GM18511 (cell line): ENCODE measurements around the gene TNIK.

Source experiments
- ATAC-seq: cut with Tn5 transposase; IDR thresholded peaks from one replicate; pipeline ENCODE4 v1.9.1; 2021; ENCODE audit warnings: mild to moderate bottlenecking, moderate library complexity; ENCODE audit not compliant: unreplicated experiment

Gene TNIK

DNA sequence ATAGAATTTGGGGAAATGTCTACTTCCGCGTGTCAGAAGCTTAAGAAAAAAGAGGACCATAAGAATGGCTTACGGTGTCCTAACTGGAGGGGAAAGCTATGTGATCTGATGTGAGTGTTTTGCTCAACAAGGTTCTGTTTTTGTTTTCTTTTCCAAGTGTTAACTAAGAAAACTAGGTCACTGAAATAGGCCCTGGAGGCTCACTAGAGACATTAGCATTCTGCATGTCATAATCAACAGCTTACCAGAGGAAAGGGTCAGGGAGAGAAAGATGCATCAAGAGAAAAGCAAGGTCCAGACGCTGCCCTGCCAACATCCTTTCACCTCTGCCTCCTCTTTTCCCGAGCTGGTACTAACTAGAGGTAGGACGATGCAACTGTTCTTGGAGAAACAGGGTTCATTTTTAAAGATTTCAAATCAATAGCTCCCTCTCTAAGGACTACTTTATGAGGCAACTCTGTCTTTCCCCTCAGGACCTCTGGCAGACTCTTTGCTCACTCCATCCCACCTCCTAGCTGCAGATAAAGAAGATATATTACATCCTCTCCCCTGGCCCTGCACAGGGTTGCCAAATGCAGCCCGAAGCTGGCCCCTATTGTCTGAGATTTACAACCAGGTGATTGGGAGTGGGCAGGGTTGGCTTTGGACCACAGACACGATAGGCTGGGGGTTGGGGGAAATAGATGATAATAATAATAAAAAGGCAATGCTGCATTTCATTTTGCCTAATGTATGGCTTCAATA lies 223.8 kb downstream of the TNIK start:
- no peak for ATAC-seq

DNA sequence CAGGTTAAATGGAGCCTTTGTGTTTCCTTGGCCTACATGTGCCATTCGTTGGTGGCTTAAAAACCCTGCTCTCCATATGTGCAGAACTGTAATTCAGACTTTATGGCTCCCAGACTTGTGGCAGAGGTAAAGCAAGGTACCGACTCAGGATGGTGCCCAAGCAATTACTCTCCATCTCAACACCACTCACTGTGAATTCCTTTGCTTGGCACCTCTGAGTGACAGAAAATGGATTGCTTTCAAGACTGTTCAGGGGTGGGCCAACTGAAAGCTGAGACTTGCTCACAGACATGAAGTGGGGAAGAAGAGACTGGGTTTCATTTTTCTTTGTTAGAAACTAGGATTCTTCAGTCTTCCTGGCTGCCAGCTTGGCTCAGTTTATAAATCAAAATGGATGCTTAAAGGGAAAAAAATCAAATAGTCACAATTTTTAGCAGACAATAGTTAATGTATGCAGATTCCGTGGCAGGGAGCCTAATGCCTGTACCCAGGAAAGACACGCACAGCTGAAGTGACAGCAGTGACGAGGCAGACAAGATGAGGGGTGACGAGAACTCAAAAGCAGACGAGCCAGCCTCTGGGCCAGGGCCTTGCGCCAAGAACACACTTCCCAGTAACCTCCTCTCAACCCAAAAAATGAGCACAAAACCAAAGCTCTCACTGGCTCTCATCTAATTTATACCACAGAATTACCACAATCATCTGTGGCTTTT lies 225.8 kb downstream of the TNIK start:
- no peak for ATAC-seq

DNA sequence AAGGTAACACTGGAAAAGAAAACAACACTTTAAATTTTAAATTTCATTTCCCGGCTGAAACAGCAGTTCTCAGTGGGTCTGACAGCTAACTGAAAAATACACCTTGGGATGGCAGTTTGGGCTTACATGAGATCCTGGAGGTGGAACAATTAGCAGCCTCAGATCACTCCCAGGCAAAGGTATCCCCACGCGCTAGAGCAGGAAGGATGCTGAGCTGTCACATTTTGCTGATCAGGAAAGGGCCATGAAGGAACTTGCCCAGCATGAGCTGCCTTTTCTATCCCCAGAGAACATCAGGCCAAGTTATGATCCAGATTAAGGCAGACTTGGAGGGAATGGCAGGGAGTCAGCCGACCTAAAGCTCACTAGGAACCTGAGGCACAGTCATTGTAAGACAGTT lies 228.8 kb downstream of the TNIK start:
- no peak for ATAC-seq

DNA sequence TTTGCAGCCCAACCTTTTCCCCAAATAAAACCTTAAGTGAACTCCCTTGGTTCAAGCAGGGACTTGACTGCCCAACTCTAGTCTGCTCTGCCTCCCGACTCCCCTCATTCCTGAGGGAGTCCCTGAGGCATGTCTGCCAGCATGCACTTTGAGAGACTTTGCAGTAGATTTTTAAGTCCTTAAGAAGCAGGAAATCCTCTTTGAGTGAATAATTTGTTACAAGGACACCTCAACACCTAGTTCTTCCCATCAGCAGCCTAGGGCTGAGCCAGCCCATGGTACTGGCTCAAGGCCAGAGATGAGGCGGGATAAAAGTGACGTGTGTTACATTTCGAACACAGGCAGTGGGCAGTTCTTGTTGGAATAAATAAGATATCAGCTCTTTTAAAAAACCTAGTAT lies 229.3 kb downstream of the TNIK start:
- no peak for ATAC-seq

DNA sequence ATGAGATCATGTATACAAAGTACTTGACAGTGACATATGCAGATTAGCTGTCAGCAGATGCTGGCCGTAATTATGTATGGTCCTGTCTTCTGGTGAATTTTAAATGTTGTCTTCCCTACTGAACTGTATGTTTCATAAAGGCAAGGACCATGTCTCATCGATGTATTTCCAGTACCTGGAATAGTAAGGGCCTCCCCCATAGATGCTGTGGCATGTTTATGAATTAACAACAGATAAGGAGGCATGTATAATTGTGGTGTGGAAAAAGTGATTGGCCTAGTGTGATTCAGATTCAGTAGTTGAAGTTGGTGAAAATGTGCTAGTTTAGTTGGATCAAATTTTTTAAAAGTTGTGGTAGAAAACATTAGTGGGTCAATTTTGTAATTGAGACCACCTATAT lies 231.0 kb downstream of the TNIK start:
- no peak for ATAC-seq

DNA sequence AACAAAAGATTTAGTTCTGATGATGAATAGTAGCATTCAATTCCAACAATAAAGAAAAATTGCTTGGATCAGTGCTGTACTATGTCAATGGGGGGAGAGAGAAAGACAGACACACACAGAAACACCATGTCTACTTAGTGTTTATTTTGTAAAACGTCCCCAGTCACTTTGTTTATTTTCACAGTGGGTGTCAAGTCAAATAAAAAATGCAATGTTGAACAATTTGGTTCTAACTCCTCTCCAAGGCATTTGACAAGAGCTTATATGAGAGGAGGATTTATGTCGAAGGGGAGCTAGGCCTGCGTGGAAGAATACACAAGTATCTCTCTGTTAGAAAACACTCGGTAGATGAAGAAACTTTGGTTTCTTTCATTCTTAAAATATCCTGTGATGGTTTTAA lies 232.0 kb downstream of the TNIK start:
- no peak for ATAC-seq

DNA sequence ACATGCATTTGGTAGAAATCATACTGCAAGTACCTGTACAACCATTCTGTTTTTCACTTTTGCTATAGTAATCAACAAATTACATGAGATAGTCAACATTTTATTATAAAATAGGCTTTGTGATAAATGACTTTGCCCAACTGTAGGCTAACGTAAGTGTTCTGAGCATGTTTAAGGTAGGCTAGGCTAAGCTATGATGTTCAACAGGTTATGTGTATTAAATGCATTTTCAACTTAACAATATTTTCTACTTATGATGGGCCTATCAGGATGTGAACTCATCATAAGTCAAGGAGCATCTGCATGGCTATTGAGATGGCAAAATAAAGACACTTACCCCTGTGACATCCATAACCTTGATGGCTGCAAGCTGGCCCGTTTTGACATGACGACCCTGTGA lies 232.4 kb downstream of the TNIK start:
- ATAC-seq: no peak

DNA sequence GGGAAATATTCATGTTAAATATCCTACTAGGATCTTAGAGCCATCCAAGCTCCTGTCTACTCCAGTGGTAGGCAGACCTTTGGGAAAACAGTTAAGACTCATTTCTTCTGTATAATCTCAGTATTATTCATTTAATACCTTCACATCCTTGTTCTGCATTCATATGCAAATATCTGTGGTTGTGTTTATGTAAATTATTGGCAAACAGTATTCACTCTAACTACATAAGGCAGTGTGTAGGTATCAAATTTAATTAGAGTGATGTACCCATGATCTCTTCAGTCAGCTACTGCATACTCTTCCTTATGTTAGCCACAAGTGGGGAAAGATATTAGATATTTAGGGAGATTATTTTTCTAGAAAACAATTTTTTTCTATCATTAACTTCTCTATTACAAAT lies 232.8 kb downstream of the TNIK start:
- ATAC-seq: no peak

DNA sequence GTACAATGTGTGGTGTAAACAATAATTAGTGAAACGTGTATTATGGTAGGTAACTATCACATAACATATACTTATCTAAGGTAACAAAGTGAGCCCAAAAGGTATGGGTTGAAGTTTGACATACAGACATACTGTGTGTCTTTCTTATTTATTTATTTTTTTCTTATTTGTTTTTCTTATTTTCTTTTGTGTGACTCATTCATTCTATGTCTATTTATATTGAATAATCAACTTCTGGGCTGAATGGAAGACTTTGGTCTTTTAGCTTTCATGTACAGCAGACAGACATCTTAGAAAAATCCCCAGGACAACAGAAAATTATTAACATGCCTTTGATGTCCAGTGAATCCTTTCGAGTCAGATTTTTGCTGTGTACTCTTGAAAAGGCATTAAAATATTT lies 233.4 kb downstream of the TNIK start:
- ATAC-seq: no peak

DNA sequence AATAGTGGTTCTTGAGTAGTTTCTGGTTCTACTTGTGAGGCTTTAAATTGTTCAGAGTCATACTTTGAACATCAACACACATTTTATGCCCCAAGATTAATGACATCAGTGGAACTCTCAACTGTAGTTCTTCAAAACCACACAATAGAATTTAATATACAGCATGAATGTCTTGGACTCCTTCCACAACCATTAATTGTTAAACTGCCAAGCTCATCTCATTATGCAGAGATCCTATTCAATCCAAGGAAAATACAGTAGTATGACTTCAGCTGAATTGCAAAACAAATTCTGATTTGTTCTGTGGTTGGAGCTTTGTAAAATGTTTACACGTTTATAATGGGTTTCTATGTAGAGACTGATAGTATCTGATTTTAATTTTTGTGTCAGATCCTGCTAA lies 234.5 kb downstream of the TNIK start:
- ATAC-seq: no peak

DNA sequence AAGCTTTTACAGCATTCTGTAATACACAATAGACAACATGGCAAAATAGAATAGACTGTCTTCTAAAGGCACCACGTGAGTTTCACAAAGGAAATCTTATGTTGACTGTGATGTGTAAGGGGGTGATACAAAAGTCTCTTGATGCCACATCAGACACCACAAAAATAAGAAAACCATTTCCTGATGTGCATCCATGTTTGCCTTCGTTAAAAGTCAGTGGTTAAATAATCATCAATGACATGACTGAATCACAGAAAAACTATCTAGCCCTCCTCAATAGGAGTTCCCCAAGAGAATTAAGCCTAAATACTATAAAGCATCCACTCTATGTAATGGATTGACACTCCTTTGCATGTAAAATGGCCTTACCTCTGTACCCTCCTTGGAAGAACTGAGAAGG lies 235.0 kb downstream of the TNIK start:
- no peak for ATAC-seq

DNA sequence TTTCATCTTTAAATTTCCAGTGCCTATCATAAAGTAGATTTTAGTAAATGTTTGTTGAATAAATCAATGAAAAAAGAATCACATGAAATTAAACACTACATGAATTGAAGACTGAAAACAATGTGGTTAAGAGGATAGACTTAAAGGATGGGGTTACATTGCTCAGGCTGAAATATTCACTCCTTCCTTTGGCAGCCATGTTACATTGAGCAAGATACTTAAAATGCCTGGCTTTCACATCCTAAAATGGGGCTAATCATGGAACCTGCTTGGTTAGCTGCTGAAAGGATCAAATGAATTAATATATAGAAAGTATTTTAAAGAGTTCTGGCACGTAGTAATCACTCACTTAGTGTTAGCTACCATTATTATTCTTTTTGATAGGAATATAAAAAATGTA lies 236.8 kb downstream of the TNIK start:
- no peak for ATAC-seq

DNA sequence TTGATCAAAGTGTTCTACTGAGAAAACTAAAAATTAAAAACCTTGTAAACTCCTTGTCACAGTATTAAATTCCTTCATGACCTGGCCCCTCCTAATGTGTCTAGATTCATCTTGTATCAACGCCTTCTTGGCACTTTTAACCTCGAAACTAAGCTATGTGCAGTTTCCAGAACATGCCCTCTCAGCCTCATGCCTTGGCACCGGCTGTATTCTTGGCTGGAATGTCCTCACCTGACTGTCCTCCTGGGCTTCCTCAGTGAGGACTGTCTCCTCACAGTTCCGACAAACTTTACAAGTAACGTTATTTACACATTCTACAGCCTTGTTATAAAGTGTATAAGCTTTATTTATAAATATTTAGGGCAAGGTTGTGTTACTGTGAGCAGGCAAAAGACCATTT lies 237.2 kb downstream of the TNIK start:
- no peak for ATAC-seq

DNA sequence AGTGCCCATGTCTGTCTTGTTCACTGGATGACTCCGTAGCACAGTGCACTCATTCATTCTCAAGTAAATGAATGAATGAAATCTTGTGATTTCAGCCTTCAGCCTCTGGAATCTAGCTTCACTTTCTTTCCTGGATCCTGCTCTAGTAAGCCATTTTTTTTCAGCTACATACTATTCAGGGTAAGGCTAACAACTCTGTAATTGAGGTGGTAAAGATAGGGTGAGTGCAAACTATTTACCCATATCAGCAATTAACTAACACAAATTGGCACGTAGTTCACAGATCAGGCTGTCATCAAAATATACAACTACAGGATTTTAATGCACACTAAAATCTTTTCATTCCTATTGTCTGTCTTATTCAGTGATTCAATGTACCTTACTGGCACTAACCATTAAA lies 238.6 kb downstream of the TNIK start:
- ATAC-seq: no peak

DNA sequence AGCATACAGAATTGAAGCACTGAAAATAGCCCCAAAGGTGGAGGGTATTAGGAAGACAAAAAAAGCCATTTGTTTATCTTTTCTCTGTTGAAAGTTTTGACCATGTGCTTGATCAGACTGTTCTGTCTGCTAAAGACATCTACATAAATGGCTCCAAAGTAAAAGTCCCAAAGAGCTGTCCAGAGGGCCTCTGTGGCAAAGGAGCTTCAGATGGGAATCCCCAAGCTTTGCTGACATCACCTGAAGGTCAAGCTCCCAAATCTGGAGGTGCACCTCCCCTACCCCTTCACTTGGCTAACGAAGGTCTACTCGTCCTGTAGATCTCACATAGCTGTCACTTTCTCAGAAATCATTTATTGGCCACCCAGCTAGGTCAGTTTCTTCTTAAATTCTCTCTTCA lies 239.1 kb downstream of the TNIK start:
- no peak for ATAC-seq

DNA sequence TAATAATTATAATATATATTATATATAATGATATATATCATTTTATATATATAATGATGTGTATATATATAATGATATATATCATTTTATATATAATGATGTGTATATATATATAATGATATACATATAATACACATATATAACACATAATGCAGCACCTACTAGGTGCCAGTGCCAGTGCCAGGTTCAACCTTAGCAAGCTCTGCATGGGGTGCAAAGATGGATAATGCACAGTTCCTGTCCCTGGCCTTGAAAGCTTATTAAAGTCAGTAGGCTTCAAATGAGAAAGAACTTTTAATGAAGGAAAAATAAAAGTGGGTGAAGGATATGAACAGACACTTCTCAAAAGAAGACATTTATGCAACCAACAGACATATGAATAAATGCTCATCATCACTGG lies 240.9 kb downstream of the TNIK start:
- no peak for ATAC-seq

DNA sequence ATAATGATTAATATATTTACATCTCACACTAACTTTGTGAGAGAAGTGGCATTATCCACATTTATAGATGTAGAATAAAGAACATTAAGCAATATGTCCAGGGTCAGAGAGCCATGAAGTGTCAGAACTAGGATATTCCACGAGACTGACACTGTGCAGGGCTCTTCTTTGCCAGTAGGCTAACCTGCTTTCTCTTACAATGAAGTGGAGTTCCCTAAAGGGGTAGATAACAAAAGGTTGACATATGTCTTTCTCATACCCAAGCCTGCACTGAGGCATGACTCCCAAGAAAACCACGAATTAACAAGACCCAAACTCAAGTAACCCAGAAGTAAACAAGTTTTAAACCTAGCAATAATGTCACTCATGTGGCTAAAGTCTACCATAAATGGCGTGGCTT lies 242.1 kb downstream of the TNIK start:
- ATAC-seq: no peak

DNA sequence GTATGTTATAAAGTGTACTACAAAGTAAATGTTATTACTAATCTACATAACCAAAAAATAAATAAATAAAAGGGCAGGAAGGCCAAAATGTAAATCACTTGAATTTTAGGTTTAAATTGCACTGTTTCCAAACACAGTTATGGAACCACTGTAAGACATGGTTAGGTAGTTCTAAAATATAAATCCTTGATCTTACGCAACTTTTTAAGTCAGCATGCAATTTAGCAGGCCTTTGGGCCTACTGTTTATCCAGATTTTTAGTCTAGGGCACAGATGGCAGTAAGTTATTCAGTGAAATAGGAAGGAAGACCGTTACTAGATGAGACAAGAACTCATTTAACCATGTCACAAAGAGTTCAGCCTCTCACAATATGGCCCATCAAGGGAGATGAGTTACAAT lies 246.3 kb downstream of the TNIK start:
- no peak for ATAC-seq

DNA sequence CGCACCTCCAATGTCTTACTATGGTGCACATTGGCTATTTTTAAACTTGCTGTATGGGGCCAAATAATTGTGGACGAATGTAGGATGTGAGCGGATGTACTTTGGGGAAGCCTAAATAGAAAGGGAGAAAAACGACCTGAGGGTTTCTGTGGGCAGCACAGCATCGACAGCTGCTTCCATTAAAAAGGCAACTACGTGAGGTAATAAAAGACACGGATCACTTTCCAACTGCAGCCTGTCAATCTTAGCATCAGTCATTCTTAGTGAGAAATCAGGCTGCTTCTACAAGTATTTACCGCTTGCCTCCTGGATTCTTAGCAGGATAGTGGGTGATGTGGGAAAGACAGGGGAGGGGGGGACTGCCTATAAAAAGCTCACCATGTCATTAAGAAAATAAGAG lies 247.0 kb downstream of the TNIK start:
- ATAC-seq: no peak

DNA sequence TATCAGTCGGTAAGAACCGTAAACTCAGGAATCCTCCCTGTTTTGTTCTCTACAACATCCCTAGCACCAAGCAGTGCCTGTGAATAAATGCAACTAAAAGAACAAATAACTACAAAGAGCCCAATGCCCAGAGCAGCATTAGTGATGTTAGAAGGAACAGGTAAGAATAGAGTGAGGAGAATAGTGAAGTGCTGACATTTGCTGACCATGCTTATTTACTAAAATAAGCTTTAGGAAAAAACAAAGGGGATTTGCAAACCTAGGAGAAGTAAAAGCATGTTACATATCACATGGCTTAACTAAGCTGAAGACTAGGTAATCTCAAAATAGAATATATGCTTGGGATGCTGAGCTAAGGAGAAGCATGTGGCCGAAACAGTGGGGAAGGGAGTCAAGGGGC lies 247.6 kb downstream of the TNIK start:
- ATAC-seq: no peak

DNA sequence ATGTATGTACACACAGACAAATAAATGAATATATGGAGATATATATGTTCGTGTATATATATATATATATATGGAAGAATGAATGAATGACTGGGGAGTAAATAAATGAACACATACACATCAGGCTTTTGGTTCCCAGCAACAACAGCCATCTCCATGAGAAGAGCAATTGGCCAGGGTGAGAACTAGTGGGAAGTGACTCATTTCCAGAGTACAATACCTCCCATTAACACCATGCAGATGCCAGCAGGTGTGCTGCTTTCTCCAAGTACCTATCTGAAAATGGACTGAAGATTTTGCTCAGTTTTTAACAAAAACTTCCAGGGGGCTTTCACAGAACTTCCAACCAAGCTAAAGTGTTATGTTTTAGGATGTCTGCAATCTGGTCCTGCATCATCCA lies 253.9 kb downstream of the TNIK start:
- ATAC-seq: no peak

DNA sequence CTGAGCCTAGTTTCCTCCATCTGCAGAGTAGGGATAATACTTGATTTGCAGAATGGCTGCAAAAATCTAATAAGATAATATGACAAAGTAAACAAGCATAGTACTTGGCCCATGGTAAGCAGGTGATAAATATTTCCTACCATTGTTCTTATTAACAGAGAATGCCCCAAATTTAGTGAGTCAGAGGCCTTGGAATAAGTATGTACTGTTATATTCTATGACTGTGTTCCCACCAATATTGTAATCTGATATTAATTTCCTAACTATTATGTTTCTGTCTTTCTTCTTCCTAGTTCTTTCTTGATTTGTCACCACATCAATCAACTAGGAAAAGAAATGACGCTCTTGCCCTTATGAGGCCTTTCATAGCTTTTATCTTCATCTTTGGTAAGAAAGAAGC lies 255.3 kb downstream of the TNIK start:
- ATAC-seq: no peak

DNA sequence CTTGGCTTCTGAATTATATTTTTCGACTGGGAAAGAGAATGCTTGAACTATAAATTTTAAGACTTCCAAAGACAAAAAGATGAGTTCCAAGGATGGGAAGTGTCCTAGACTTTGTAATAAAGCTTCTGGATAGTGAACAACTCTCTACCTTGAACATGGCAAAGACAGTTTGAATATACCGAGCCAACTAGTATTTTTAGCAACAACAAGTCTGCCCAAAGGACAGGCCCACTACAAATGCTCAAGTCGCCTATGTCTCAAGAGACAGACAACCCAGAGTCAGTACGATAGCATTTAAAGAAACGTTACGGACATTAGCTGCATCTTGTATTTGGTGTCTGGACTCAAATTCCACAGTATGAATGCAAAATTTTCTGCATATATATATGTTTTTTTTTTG lies 258.4 kb downstream of the TNIK start:
- no peak for ATAC-seq
